ENCODE measurements around the gene NCOA6. TPM values are rescaled to one million over a fixed set of nuclear protein-coding genes. Genes with fewer than 3 reads are reported as not detected.
"Not testable (repeated sequence)": the region's sequence is repeated elsewhere in the genome, so short reads cannot be mapped to it uniquely, and the experiment has no call there.

Gene NCOA6
- total RNA-seq, 1 experiment from 2014 or later, result 7.5 TPM

- no peak for DNase-seq (ENCODE audit: low read depth)
Observed at GRCh38 chr20:34831936-34832335, 6.5 kb upstream of the NCOA6 start.

- no peak for DNase-seq (ENCODE audit: low read depth)
Observed at GRCh38 chr20:34829191-34829590, 3.7 kb upstream of the NCOA6 start.

GRCh38 chr20:34824806-34825529, 483 bp downstream of the NCOA6 start:
- no peak for DNase-seq (ENCODE audit: low read depth)

- peak; percentile 60 for DNase-seq (ENCODE audit: low read depth)
Observed at GRCh38 chr20:34824452-34824805, 1.0 kb downstream of the NCOA6 start.

- DNase-seq (ENCODE audit: low read depth), result no peak
Observed at GRCh38 chr20:34824026-34824425, 1.4 kb downstream of the NCOA6 start.

- no peak for DNase-seq (ENCODE audit: low read depth)
Observed at GRCh38 chr20:34820805-34821578, 4.5 kb downstream of the NCOA6 start.

GRCh38 chr20:34817801-34818200, 7.7 kb downstream of the NCOA6 start:
- DNase-seq (ENCODE audit: low read depth), result no peak

GRCh38 chr20:34817072-34817471, 8.4 kb downstream of the NCOA6 start:
- DNase-seq (ENCODE audit: low read depth), result no peak

GRCh38 chr20:34815636-34816035, 9.8 kb downstream of the NCOA6 start:
- no peak for DNase-seq (ENCODE audit: low read depth)

- DNase-seq (ENCODE audit: low read depth), result no peak
Observed at GRCh38 chr20:34808583-34808982, 16.9 kb downstream of the NCOA6 start.

- not testable (repeated sequence) for DNase-seq (ENCODE audit: low read depth)
Observed at GRCh38 chr20:34807944-34808465, 17.4 kb downstream of the NCOA6 start.

- DNase-seq (ENCODE audit: low read depth), result no peak
Observed at GRCh38 chr20:34806255-34806654, 19.2 kb downstream of the NCOA6 start.

- DNase-seq (ENCODE audit: low read depth), result no peak
Observed at GRCh38 chr20:34798871-34799270, 26.6 kb downstream of the NCOA6 start.

GRCh38 chr20:34798328-34798727, 27.1 kb downstream of the NCOA6 start:
- no peak for DNase-seq (ENCODE audit: low read depth)

- no peak for DNase-seq (ENCODE audit: low read depth)
Observed at GRCh38 chr20:34797012-34797995, 28.1 kb downstream of the NCOA6 start.

GRCh38 chr20:34794006-34794585, 31.4 kb downstream of the NCOA6 start:
- no peak for DNase-seq (ENCODE audit: low read depth)

GRCh38 chr20:34792687-34793363, 32.6 kb downstream of the NCOA6 start:
- no peak for DNase-seq (ENCODE audit: low read depth)

GRCh38 chr20:34791289-34792020, 34.0 kb downstream of the NCOA6 start:
- no peak for DNase-seq (ENCODE audit: low read depth)

- DNase-seq (ENCODE audit: low read depth), result no peak
Observed at GRCh38 chr20:34781220-34781619, 44.2 kb downstream of the NCOA6 start.

GRCh38 chr20:34780291-34780690, 45.2 kb downstream of the NCOA6 start:
- DNase-seq (ENCODE audit: low read depth), result not testable (repeated sequence)
